Nephron (organoid): ENCODE results near the gene ZNF615.
A peak's percentile ranks its signal among the peaks of the same experiment; 100 is the strongest.
"Not testable (repeated sequence)": the region's sequence is repeated elsewhere in the genome, so short reads cannot be mapped to it uniquely, and the experiment has no call there.

ENCODE experiments used
- H3K27ac Mint-ChIP-seq, 3 experiments: 2 replicates each; pipeline ENCODE4 v1.8.0; 2020; ENCODE audit warnings: mixed read lengths in 3 of 3, mild to moderate bottlenecking in 2 of 3, moderate library complexity in 1 of 3
- H3K27me3 Mint-ChIP-seq: 2 replicates; pipeline ENCODE4 v1.8.0; 2021; ENCODE audit warnings: low read depth, mild to moderate bottlenecking, moderate library complexity, mixed read lengths
- H3K36me3 Mint-ChIP-seq: 2 replicates; pipeline ENCODE4 v1.8.0; 2020; ENCODE audit warnings: low read depth, mixed read lengths
- H3K4me1 Mint-ChIP-seq: 2 replicates; pipeline ENCODE4 v1.8.0; 2020; ENCODE audit warnings: mixed read lengths
- H3K4me3 Mint-ChIP-seq, 3 experiments: 2 replicates each; pipeline ENCODE4 v1.8.0; 2020; ENCODE audit warnings: mild to moderate bottlenecking in 3 of 3, mixed read lengths in 3 of 3, moderate library complexity in 2 of 3
- H3K9me3 Mint-ChIP-seq: 2 replicates; pipeline ENCODE4 v1.8.0; 2020; ENCODE audit warnings: mixed read lengths
- CTCF ChIP-seq, 3 experiments: fragments of 200-600 bp; sonication (generic); IDR thresholded peaks; one replicate each; pipeline ENCODE4 v1.5.0; 2021; ENCODE audit warnings: antibody characterized with exemption in 3 of 3; ENCODE audit not compliant: unreplicated experiment in 3 of 3

ZNF615 gene

GRCh38 chr19:51971624-51972023, 36.4 kb downstream of the ZNF615 start:
- Mint-ChIP-seq H3K4me1 (no peaks in the 10 kb centered on the region), H3K27me3 (no peaks in the 10 kb centered on the region), H3K9me3 (peaks cover 75% of the 10 kb centered on the region), H3K27ac (no peak overlapping the region), H3K4me3 (no peak overlapping the region), H3K36me3 (peaks cover 96% of the 10 kb centered on the region)
- no peak for TF ChIP-seq CTCF (IDR thresholded peaks at IDR 0.05; ENCODE audit: unreplicated experiment in 3 of 3)

GRCh38 chr19:51970718-51971117, 37.3 kb downstream of the ZNF615 start:
- Mint-ChIP-seq H3K27ac (no peak overlapping the region), H3K9me3 (peaks cover 73% of the 10 kb centered on the region), H3K4me1 (no peaks in the 10 kb centered on the region), H3K4me3 (no peak overlapping the region), H3K36me3 (peaks cover 97% of the 10 kb centered on the region), H3K27me3 (no peaks in the 10 kb centered on the region)
- no peak for TF ChIP-seq CTCF (IDR thresholded peaks at IDR 0.05; ENCODE audit: unreplicated experiment in 3 of 3)

GRCh38 chr19:51965583-51965982, 42.4 kb downstream of the ZNF615 start:
- Mint-ChIP-seq H3K27me3 (no peaks in the 10 kb centered on the region), H3K27ac (no peak overlapping the region), H3K9me3 (peaks cover 74% of the 10 kb centered on the region), H3K4me3 (no peak overlapping the region), H3K36me3 (peaks cover 94% of the 10 kb centered on the region), H3K4me1 (no peaks in the 10 kb centered on the region)
- TF ChIP-seq CTCF (IDR thresholded peaks at IDR 0.05; ENCODE audit: unreplicated experiment in 3 of 3): no peak

- H3K4me1 Mint-ChIP-seq, H3K27me3 Mint-ChIP-seq, H3K4me3 Mint-ChIP-seq: not testable (repeated sequence)
- Mint-ChIP-seq H3K9me3 (peaks cover 62% of the 10 kb centered on the region), H3K36me3 (peaks cover 82% of the 10 kb centered on the region), H3K27ac (peak overlapping the region in 2 of 3 experiments; percentile 38 to 68)
Observed at GRCh38 chr19:51960621-51961233, 47.3 kb downstream of the ZNF615 start.

- H3K27ac Mint-ChIP-seq: peak overlapping the region in 2 of 3 experiments; percentile 38 to 68
- TF ChIP-seq CTCF (IDR thresholded peaks at IDR 0.05; ENCODE audit: unreplicated experiment in 3 of 3): no peak
- H3K36me3 Mint-ChIP-seq: peaks cover 76% of the 10 kb centered on the region
- H3K27me3 Mint-ChIP-seq: no peaks in the 10 kb centered on the region
- H3K4me1 Mint-ChIP-seq: peaks cover 6% of the 10 kb centered on the region
- H3K9me3 Mint-ChIP-seq: peaks cover 56% of the 10 kb centered on the region
- no peak overlapping the region for H3K4me3 Mint-ChIP-seq
Observed at GRCh38 chr19:51959791-51960190, 48.2 kb downstream of the ZNF615 start.

- H3K27ac Mint-ChIP-seq: peak overlapping the region in 1 of 3 experiments; percentile 51
- peaks cover 52% of the 10 kb centered on the region for H3K9me3 Mint-ChIP-seq
- not testable (repeated sequence) for H3K27me3 Mint-ChIP-seq, H3K4me1 Mint-ChIP-seq, H3K4me3 Mint-ChIP-seq
- peaks cover 67% of the 10 kb centered on the region for H3K36me3 Mint-ChIP-seq
Observed at GRCh38 chr19:51957846-51958245, 50.2 kb downstream of the ZNF615 start.

GRCh38 chr19:51948975-51949374, 59.0 kb downstream of the ZNF615 start:
- H3K36me3 Mint-ChIP-seq: peaks cover 80% of the 10 kb centered on the region
- H3K9me3 Mint-ChIP-seq: peaks cover 82% of the 10 kb centered on the region
- no peaks in the 10 kb centered on the region for H3K27me3 Mint-ChIP-seq
- no peaks in the 10 kb centered on the region for H3K4me1 Mint-ChIP-seq
- no peak overlapping the region for H3K4me3 Mint-ChIP-seq
- H3K27ac Mint-ChIP-seq: no peak overlapping the region
- TF ChIP-seq CTCF (IDR thresholded peaks at IDR 0.05; ENCODE audit: unreplicated experiment in 3 of 3): no peak
